NCI-H1092 treated with DMSO at 0.1 percent for 48 hours (cell line): ENCODE data around the gene NR2F1.
"Not testable (repeated sequence)": the region's sequence is repeated elsewhere in the genome, so short reads cannot be mapped to it uniquely, and the experiment has no call there.

Source experiments
- DNase-seq: peaks from one replicate; lab custom pipeline; 2025; lab: John Stamatoyannopoulos, UW

NR2F1 gene

DNA sequence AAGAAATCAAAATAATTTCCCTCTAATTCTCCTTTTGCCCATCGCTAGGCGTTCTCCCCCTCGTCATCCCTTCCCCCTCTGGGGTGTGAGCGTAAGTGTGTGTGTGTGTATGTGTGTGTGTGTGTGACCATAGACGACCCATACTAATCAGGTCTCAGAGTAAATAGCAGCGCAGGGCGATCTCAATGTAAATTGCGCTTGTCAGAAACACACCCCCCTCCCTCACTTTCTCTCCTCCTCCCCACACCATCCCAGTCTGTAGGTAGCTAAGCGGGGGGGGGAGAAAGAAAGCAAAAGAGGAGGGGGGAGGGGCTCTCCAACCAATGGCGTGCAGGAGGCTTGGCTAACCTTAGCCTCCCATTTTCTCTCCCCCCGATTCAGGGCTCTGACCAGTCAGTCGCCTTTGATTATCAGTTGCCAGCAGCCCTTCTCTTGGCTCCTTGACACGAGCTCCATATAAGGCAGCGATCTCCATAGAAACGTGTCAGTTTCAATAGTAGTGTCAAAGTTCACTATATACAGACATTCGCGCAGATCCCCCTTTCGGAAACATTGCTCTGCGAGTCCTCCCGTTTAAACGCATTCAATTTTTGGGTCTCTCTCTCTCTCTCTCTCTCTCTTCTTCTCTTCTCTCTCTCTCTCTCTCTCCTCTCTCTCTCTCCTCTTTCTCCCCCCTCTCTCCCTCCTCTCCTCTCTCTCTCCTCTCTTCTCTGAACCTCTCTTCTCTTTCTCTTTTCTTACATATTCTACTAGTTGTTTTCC, at the start of gene NR2F1:
Gene NR2F1 (plus strand): TSS at position 546 of the 762 bp plus-strand sequence. CDS start 1,802 bp downstream, outside the sequence.
- DNase-seq: peak; percentile 96

- DNase-seq: no peak
These were observed 37.1 kb upstream of the NR2F1 start for GRCh38 chr5:93545872-93546271.

DNA sequence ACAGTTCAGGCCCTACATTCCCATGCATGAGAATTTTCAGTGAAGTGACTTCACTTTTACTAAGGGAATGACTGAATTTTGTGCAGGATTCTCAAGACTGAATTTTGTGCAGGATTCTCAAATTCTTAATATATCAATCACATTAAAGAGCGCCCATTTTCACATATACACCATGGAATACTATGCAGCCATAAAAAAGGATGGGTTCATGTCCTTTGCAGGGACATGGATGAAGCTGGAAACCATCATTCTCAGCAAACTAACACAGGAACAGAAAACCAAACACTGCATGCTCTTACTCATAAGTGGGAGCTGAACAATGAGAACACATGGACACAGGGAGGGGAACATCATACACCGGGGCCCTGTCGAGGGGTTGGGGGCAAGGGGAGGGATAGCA, 33.4 kb upstream of the NR2F1 start:
- DNase-seq: not testable (repeated sequence)

DNA sequence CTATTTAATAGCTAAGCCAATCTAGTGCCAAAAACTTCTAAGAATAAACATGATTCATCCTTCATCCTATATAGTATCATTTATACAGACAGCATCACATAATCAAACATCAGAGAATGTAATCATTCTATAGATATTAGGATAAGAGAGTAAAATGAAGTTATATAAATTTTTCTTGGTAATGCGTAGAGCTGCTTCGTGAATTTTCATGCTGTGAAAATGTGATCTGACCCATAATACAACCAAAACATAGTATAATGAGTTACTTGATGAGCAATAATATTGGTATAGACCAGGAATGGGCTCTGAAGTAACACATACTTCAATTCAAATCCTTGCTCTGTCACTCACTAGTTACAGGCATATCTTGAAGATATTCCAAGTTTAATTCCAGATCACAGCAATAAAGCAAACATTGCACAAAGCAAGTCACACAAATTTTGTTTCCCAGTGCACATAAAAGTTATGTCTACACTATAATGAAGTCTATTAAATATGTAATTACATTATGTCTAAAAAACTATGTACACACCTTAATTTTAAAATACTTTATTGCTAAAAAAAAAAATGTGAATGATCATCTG, 25.9 kb upstream of the NR2F1 start:
- DNase-seq: no peak

DNA sequence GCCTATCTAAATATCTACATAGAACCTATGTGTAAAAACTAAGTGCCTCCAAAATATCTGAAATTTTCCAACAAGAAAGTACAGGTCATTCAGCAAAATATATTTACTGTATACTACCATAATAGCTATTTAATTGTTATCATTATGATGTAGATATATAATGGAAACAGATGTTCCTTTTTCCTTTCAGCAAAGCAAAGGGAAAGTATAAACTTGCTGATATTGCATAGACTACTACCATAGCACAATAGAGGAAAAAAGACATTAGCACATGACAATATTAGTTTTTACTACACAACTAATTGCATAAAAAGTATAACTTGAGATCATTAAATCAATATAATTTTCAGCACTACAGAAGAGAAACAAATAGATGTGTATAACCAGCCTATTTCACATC, 16.9 kb upstream of the NR2F1 start:
- no peak for DNase-seq

- DNase-seq: no peak
These were observed 15.6 kb upstream of the NR2F1 start for GRCh38 chr5:93567424-93567823.

GRCh38 chr5:93569300-93570160, 13.5 kb upstream of the NR2F1 start:
- DNase-seq: no peak

- no peak for DNase-seq
These were observed 12.5 kb upstream of the NR2F1 start for GRCh38 chr5:93570294-93571113.

DNA sequence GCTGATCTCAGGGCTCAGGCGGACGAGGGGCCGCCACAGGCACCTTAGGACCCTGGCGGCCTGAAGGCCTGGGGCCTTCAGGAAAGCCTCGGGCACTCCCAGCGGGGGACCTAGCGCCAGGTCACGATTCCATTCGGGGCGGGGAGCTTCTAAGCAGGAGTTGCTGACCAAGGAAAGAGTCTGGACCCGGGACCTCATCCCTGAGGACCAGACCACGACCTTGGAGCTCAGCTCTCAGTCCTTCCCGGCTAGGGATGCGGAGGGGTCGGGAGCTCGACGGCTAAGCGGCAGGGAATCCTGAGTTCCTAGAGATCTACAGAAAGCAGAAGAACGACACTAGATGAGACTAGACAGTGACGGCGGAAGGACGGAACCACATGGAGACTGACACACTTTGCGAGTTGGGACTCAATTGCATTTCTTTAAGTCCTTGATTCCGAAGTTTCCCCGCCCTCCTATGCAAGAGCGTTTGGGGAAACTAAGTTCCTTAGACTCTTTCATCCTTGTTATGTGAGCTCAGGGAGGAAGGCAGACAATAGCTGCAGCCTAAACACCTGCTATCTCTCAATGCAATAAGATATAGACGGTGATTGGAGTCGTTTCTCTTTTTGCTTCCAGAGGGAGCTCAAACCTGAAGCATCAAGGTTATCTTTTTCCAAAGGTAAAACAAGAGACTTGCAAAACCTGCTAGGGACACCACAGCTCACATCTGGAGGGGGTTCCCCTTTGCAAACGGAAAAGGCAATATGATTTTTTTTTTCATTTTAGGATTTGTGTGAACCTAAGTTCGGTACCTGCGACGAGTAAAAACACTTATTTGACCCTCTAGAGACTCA, 11.7 kb upstream of the NR2F1 start:
- DNase-seq: no peak

DNA sequence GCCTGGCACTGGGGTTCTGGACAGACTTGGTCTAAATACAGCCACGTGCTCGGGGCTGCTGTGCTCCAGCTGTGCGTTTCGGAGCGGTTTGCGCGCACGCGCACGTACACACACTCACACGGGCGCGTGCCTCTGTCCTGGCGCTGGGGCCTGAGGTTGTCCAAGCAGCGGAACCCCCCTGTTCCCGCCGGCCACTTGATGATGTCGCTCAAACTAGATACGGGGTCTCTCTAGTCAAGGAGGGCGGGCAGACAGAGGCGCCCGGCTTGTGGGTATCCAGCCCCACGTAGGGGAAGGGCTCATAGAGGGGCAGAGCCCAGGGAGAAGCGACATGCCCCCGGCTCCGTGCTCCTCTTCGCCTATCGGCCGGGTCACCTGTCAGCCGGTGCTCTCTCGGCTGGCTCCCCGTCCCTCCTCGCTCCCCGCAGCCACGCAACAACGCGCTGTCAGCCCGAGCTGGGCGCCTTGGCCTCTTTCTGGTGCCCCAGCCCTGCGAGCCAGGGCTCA, 10.9 kb upstream of the NR2F1 start:
- no peak for DNase-seq

DNA sequence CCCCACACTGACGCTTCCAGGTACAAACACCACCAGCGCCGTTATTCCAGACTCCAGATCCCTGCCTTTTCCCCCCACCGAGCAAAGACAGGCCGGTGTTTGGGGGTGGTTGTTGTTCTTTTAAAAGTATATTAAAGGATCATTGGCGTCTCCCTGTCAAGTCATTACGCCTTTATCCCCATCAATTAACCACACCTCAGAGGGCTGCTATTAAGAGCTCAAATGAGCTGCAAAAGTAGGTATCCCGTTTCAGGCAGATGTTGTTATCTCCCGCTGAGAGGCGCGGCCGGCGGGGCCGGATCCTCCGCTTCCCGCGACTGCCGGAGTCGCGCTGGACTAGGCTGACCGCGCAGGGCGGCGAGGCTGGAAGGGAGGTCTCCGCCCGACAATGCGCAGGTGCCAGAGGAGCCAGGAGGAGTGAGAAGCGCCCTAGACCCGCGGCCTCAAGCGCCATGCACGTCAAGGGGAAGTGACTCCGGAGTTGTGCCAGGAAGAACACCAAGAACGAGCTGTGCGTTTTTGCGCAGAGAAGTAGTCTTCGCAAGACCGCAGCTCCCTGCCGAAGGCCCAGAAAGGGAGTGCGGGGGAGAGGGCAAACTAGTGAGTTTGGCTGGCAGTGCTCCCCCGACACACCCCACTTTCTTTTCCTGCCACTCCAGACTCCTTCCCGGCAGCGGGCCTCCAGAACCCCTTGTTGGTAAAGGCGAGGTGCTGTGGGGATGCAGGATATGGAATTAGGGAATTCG, 10.2 kb upstream of the NR2F1 start:
- DNase-seq: no peak

- no peak for DNase-seq
These were observed 9.4 kb upstream of the NR2F1 start for GRCh38 chr5:93573354-93574351.

DNA sequence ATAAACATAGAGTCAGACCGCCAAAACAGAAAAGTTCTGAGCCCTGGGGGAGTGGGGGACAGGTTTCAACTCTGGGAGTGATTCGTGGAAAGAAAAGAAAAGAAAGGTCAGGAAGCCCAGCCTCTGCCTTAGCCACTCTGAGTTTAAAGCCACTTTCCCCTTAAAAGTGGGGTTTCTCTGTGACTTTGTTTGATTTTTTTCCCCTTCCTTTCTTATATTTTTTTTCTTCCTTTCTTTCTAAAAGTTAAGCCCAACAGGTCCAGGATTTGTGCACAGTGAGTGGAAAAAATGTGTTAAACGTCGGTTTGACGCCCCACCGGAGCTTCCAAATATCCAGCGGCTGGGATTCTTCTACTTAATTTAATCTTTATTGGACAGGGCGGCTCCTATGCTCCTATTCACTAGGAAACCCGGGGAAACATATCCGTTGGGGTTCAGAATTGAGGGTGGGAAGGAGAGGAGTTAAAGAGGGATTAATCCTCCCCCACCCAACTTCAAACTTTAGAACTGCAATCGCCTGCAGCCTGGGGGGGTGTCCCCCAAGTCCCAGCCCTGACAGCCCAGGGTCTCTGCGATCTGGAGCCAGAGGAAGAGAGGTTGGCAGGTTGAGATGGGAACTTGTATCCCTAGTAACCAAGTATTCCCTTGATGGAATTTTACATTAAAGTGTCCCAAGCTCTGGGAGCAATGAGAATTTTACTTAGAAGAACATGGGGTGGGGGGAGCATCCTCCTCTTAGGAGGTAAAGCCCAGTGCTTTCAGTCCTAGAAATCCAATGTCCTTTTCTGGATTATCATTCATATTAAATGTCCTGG, 8.3 kb upstream of the NR2F1 start:
- no peak for DNase-seq

DNA sequence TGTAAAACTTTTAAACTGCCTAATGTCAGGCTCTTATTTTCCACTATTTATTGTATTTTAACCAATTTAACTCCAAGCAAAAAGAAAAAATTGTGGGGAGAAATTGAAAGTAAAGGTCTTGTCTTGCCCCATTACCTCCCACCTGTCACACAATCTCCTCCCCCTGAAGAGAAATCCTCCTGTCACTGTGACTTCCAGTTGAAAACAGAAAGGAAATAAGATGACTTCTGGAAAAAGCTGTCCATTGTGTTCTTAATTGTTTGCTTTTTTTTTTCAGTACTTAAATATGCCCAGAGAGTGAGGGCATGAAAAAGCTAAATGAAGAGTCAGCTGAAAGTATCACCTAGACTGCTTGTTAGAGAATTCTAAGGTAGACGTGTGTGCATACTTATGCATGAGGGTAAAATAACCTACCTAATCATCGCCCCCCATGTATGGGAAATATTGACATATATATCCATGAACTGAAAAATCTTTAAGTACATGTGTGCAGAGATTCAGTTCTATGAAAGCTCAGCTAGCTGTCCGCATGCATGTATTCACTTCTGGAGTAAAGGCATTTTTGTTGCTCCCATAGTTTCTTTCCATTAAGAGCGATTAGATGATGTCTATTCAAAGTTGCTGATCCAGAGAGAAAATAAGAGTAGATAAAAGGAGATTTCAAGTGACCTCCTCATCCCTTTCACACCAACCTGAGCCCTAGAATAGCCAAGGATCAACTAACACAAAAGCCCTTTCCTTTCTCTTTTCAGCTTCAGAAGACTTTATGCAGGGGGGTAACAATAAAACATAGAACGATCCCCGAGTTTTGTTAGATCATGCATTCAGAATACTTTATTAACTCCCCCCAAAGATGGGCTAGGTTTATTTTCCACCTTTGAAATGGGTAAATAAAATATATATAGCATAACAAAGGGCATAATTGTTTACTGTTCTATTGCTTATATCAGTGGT, 7.3 kb upstream of the NR2F1 start:
- no peak for DNase-seq

DNA sequence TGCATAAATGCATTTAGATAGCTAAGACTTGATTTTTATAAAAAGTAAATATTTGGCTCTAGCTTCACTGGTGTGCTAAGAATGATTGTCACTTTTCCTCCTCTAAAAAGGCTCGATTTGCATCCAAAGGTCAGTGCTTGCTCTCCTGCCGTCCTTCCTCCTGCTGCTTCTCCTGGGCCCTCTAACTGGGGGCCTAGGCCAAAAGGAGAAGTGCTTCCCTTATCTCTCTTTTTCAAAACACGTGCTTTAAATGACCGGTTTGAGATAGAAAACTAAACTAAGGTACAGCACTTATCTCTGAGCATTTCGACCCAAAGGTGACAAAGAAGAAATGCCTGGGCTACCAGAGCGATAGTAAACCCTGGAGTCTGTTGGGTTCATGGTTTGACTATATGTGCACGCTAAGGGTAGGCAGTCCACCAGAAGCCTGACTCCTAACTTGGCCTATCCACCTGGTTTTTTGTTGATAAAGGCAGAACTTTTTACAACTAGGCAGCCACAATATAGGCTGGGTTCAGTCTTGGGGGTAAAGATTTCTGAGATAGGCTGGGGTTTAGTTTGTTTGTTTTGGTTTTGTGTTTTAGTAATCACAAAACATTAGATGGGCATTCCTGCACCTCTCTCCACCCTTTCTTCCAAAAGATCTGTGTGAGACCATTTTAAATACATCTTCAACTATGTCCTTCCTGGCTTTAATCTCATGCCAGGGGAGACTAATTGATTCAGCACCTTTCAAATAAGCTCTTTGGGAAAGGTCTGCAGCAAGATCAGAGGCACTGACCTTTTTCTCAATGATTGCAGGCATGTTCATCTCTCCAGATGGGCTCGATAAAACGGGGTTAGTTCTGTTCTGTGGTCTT, 5.8 kb upstream of the NR2F1 start:
- DNase-seq: no peak
